GM18873 (cell line): Measurements from ENCODE around the gene REV1.

Experiments used
- ATAC-seq: cut with Tn5 transposase; IDR thresholded peaks from one replicate; pipeline ENCODE4 v1.9.1; 2021; ENCODE audit warnings: mild to moderate bottlenecking, moderate library complexity, moderate number of reproducible peaks; ENCODE audit not compliant: unreplicated experiment, low FRiP score

The REV1 gene

GRCh38 chr2:99458529-99458928 lies 31.3 kb downstream of the REV1 start:
- ATAC-seq: no peak

- ATAC-seq: no peak
Observed at GRCh38 chr2:99451686-99452085, 38.1 kb downstream of the REV1 start.

- no peak for ATAC-seq
Observed at GRCh38 chr2:99451280-99451679, 38.5 kb downstream of the REV1 start.

- no peak for ATAC-seq
Observed at GRCh38 chr2:99450199-99450598, 39.6 kb downstream of the REV1 start.

- no peak for ATAC-seq
Observed at GRCh38 chr2:99448556-99448955, 41.3 kb downstream of the REV1 start.

GRCh38 chr2:99445065-99445464 lies 44.8 kb downstream of the REV1 start:
- no peak for ATAC-seq

GRCh38 chr2:99444222-99444621 lies 45.6 kb downstream of the REV1 start:
- ATAC-seq: no peak

- no peak for ATAC-seq
Observed at GRCh38 chr2:99442837-99443236, 47.0 kb downstream of the REV1 start.

GRCh38 chr2:99439971-99440505 lies 49.8 kb downstream of the REV1 start:
- no peak for ATAC-seq

GRCh38 chr2:99436874-99437273 lies 52.9 kb downstream of the REV1 start:
- ATAC-seq: no peak

- no peak for ATAC-seq
Observed at GRCh38 chr2:99433340-99433739, 56.5 kb downstream of the REV1 start.

- no peak for ATAC-seq
Observed at GRCh38 chr2:99431587-99432275, 58.1 kb downstream of the REV1 start.

- no peak for ATAC-seq
Observed at GRCh38 chr2:99430614-99431291, 59.1 kb downstream of the REV1 start.

GRCh38 chr2:99425022-99425421 lies 64.8 kb downstream of the REV1 start:
- no peak for ATAC-seq

GRCh38 chr2:99424371-99424770 lies 65.4 kb downstream of the REV1 start:
- ATAC-seq: no peak

GRCh38 chr2:99422599-99422998 lies 67.2 kb downstream of the REV1 start:
- no peak for ATAC-seq

- ATAC-seq: no peak
Observed at GRCh38 chr2:99421469-99421868, 68.3 kb downstream of the REV1 start.

GRCh38 chr2:99420751-99421299 lies 69.0 kb downstream of the REV1 start:
- no peak for ATAC-seq

- no peak for ATAC-seq
Observed at GRCh38 chr2:99420031-99420430, 69.8 kb downstream of the REV1 start.

- no peak for ATAC-seq
Observed at GRCh38 chr2:99417396-99417795, 72.4 kb downstream of the REV1 start.

GRCh38 chr2:99414566-99414965 lies 75.3 kb downstream of the REV1 start:
- ATAC-seq: no peak

- no peak for ATAC-seq
Observed at GRCh38 chr2:99410276-99410675, 79.5 kb downstream of the REV1 start.
